ENCODE data around the gene SEC62.
"Not testable (repeated sequence)": the region's sequence is repeated elsewhere in the genome, so short reads cannot be mapped to it uniquely, and the experiment has no call there.

SEC62 gene

GRCh38 chr3:170007031-170007663, 40.5 kb downstream of the SEC62 start:
- no peak for DNase-seq
- intact Hi-C loops (cut with DNase I) = no loop called here

- intact Hi-C loops (cut with DNase I) = no loop called here
- DNase-seq = no peak
These were observed 43.9 kb downstream of the SEC62 start for GRCh38 chr3:170010498-170010897.

GRCh38 chr3:170012683-170013400, 46.2 kb downstream of the SEC62 start:
- intact Hi-C loops (cut with DNase I) = no loop called here
- no peak for DNase-seq

GRCh38 chr3:170016057-170016456, 49.5 kb downstream of the SEC62 start:
- no peak for DNase-seq
- intact Hi-C loops (cut with DNase I) = no loop called here

DNA sequence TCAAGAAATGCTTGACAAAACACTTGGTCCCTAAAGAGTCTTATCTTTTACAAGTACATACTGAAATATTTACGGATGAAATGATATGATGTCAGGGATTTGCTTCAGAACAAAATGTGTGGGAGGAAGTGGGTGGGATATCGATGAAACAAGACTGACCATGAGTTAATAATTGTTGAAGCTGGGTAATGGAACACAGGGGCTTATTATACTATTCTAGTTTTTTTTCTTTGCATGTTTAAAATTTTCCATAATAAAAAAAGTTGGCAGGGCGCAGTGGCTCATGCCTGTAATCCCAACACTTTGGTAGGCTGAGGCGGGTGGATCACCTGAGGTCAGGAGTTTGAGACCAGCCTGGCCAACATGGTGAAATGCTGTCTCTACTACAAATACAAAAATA, 52.7 kb downstream of the SEC62 start:
- DNase-seq; intact Hi-C loops (cut with DNase I): not testable (repeated sequence)

DNA sequence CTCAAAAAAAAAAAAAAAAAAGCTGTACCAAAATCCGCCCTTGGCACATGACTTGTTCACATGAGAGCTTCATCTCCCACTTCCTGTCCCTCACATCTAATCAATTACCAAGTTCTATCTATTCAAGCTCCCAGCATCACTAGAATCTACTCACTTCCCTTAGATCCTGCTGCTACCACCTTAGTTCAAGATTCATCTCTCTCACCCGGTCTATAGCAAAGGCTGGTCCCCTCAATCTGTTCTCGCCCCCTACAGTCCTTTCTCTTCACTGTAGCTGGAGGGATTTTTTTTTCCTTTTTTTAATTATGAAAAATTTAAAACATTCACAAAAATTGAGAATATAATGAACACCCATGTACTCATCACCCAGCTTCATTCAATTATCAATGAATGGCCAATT, 54.5 kb downstream of the SEC62 start:
- intact Hi-C loops (cut with DNase I) = no loop called here

DNA sequence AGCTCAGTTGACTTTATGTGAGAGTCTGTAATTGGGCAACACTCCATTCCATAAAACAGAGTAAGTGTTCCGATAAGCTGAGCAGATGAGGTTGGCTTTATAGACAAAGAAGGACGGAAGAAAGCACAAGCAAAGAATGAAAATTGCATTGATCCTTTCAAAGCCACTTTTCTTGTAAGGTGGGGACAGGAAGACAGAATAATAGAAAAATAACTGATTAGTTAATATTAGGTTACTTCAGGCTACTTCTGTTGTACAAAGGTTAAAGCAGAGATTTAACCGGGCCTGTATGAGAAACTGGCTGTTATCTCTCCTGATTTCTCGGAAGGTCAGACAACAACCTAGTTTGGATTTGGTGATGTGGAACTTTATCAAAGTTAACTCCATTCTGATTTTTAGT, 55.7 kb downstream of the SEC62 start:
- no peak for DNase-seq
- intact Hi-C loops (cut with DNase I) = no loop called here

More for the DNA sequence above, 54.5 kb downstream of the SEC62 start:
- DNase-seq = no peak

GRCh38 chr3:170023165-170023564, 56.6 kb downstream of the SEC62 start:
- intact Hi-C loops (cut with DNase I) = no loop called here
- DNase-seq = no peak

- intact Hi-C loops (cut with DNase I) = no loop called here
- no peak for DNase-seq
These were observed 58.0 kb downstream of the SEC62 start for GRCh38 chr3:170024581-170024980.

DNA sequence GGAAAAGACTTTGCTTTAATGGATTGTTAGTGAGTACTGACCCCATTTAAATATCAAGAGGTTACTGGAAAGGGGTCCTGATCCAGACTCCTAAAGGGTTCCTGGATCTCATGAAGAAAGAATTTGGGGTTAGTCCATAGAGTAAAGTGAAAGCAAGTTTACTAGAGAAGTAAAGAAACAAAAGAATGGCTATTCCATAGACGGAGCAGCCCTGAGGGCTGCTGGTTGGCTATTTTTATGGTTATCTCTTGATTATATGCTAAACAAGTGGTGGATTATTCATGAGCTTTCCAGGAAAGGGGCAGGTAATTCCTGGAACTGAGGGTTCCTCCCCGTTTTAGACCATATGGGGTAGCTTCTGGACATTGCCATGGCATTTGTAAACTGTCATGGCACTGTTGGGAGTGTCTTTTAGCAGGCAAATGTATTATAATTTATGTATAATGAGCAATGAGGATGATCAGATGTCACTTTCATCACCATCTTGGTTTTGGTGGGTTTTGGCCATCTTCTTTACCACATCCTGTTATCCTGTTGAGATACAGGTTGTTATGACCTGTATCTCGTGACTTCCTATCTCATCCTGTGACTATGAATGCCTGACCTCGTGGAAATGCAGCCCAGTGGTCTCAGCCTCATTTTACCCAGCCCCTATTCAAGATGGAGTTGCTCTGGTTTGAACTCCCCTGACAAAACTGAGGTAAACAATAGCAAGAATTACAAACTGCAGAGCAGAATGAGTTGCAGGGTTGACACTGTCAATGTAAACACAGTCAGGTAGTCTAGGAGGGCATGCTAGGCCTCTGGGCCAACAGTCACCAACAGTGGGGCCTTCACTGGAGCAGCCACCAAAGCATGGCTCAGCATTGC, 60.9 kb downstream of the SEC62 start:
- DNase-seq = no peak
- intact Hi-C loops (cut with DNase I) = no loop called here

DNA sequence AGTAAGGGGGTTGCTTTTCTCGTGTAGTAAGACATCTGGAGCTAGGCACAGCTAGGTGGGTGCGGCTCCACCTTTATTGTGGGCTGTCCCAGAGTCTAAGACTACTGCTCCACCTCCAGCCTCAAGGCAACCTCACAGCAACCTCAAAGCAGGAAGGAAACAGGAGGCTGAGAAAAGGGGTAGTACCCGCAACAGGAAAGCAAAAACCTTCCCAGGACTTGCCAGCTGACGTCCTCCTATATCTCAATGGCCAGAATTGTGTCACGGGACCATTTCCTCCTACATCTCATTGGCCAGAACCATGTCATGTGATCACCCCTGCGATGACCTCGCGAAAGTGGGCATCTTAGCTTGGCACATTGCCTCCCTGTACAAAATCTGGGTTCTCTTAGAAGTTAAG, 66.9 kb downstream of the SEC62 start:
- DNase-seq = no peak

DNA sequence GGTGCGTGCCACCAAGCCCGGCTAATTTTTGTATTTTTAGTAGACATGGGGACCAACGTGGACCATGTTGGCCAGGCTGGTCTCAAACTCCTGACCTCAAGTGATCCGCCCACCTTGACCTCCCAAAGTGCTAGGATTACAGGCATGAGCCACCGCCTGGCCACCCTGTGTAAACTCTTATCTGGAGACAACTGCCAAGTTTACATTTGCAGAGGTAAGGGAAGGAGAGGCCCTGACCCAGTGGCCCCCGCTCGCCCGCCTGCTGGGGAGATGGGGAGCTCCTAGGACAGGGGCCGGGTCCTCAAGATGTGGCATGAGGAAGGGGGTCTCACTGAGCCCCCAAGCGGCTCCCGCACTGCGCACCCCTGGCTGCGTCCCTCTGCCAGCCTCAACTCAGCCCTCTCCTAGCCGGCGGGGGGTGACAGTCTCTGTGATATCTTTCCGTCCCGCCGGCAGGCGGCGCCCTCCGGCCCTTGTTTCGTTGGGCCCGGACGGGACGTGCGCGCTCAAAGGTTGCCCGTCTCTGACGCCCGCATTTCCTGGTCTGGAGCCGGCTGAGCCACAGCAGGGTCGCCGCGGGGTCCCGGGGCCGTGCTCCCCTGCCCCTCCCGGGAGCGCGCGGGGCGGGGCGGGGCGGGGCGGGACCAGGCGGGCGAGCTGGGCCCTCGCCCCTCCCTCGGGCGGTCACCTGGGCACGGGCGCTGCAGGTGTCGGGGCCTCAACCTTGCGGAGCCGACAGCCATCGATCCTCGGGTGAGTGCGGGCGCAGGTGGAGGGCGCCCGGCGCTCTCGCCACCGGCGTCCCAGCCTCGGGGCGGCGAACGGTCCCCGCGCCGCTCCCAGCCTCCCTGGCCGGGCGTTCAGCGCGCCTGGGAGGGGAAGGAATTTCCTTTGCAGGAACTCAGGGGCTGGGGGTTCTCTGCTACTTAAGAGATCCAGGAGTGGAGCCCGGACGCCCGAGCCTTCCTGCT, 71.1 kb downstream of the SEC62 start, which contains the start of gene GPR160:
Gene GPR160, plus strand, starts transcription at position 533 of the 971 bp plus-strand sequence. CDS start 45,978 bp downstream, outside the sequence.
- intact Hi-C loops (cut with DNase I) = no loop called here
- DNase-seq = peak in 7 of 10 donors; percentile 27 to 91 (median 47)

More for the DNA sequence above, 66.9 kb downstream of the SEC62 start:
- intact Hi-C loops (cut with DNase I) = no loop called here

GRCh38 chr3:170038434-170039110, 72.0 kb downstream of the SEC62 start:
- DNase-seq = peak in 1 of 10 donors; percentile 4
- intact Hi-C loops (cut with DNase I) = no loop called here

DNA sequence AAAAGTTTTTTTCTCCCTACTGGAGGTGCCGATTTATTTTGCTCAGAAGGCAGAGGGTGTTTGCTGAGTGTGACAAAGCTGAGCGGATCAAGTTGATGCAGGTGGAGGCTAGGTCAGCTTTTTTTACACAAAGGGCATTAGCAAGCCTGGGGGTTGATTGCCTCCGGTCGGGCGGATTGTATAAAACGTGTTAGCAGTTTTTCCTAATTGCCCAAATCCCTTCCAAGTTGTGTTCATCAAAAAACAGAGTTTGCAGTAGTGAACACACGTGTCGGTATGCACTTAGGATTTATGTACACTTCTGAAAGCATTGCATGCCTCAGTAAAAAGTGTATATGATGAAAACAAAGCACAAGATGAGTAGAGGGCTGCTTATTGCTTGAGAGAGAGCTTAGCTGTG, 73.8 kb downstream of the SEC62 start:
- intact Hi-C loops (cut with DNase I) = no loop called here

DNA sequence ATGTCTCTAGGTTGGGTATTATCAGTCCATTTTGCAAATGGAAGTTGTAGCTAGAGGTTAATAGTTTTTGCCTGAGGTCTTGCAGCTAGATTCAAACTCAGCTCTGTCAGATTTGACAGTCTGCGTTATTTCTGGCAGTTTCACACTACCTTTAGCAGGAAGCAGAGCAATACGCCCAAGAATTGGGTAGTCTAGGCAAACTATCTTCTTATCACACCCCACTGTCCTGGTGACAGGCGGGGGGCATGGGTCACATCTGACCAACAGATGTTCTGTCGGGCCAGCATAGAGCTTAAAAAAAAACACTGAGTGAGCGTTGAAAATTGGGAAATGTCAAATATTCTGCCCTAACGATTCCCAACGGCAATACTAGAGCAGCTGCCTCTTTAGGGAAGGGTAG, 76.9 kb downstream of the SEC62 start:
- intact Hi-C loops (cut with DNase I) = no loop called here

More for the DNA sequence above, 73.8 kb downstream of the SEC62 start:
- no peak for DNase-seq

GRCh38 chr3:170044271-170044670, 77.7 kb downstream of the SEC62 start:
- intact Hi-C loops (cut with DNase I) = no loop called here
- DNase-seq = no peak

More for the DNA sequence above, 76.9 kb downstream of the SEC62 start:
- no peak for DNase-seq

- intact Hi-C loops (cut with DNase I) = no loop called here
These were observed 78.2 kb downstream of the SEC62 start for GRCh38 chr3:170044795-170045244.

DNA sequence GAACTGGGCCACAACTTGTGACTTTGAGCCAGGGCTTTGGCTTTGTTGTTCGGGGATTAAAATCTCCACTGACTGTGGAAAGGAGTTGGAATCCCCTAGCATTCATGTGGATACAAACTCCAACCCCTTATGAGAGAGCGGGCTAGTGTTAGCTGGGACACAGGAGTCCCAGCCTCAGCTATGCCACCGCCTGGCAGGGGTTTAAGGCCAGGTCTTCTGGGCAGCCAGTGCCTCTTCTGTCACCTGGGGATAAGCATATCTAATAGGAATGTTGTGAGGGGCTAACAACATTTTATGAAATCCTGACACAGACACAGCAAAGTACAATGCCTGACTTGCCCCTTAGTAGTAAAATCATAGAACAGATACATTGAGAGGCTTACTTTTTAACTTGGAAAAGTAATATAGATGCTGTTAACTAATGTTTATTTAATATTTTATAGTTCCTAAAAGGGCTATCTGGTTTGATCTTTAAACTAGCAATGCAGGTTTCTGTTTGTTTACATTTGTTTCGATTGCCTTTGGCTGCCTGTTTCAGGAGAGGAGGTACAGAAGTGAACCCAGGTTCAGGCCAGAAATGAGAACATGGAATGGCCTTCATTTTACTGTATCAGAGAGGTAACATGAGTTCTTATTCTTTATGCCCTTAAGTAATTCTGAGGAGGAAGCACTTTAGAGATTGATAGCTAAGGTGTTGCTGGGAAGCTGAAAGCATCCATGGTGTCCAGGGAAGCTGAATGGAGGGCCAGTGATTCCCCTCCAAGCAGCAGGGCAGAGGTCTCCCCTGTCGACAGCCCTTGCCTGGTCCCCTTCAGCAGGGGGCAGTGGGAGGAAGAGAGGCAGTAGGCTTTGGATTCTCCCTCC, 79.9 kb downstream of the SEC62 start:
- intact Hi-C loops (cut with DNase I) = no loop called here
- DNase-seq = no peak

More at GRCh38 chr3:170044795-170045244, 78.2 kb downstream of the SEC62 start:
- no peak for DNase-seq

All from posterior cingulate gyrus (tissue), 11 donors.